T-helper 17 cell (primary cell): ENCODE data around the gene BAD. TPM values are rescaled to one million over a fixed set of nuclear protein-coding genes. Genes with fewer than 3 reads are reported as not detected.

Experiments used
- ATAC-seq: fragments of 150-1000 bp; cut with Tn5 transposase; 2 replicates; pipeline ENCODE4 v1.10.0; 2021; ENCODE audit warnings: mild to moderate bottlenecking, moderate library complexity
- DNase-seq, 3 donors: peaks; one replicate each; pipeline versions ENCODE4 v3.0.0 to v3.0.0-alpha.2; 2020 to 2021
- H3K9me3 ChIP-seq: one replicate; pipeline ENCODE4 v1.7.0; 2013; ENCODE audit warnings: low read length, mild to moderate bottlenecking; ENCODE audit not compliant: control insufficient read depth, poor library complexity, severe bottlenecking
- H3K27ac Mint-ChIP-seq: one replicate; pipeline ENCODE4 v1.8.0; 2022; ENCODE audit warnings: mild to moderate bottlenecking, moderate library complexity, mixed read lengths
- H3K27me3 Mint-ChIP-seq: one replicate; pipeline ENCODE4 v1.8.0; 2022; ENCODE audit warnings: mixed read lengths
- H3K36me3 Mint-ChIP-seq: one replicate; pipeline ENCODE4 v1.8.0; 2022; ENCODE audit warnings: low read depth, mixed read lengths
- H3K4me1 Mint-ChIP-seq: one replicate; pipeline ENCODE4 v1.8.0; 2022; ENCODE audit warnings: mild to moderate bottlenecking, mixed read lengths
- H3K4me3 Mint-ChIP-seq: one replicate; pipeline ENCODE4 v1.8.0; 2022; ENCODE audit warnings: mild to moderate bottlenecking, moderate library complexity, mixed read lengths
- total RNA-seq, 4 donors: library from RNA in 2 of 4; stranded (reverse) in 2 of 4; gene quantifications; one replicate each; pipeline ENCODE4 v1.2.3 and lab custom pipeline; 2022 to 2026

Gene BAD
- total RNA-seq, 2 donors from 2014 or later, result 46.3 to 47.0 TPM

- no peaks in the 10 kb centered on the region for H3K9me3 ChIP-seq
- ATAC-seq (no peak), DNase-seq (no peak)
- Mint-ChIP-seq H3K4me1 (peaks cover 23% of the 10 kb centered on the region), H3K27me3 (no peaks in the 10 kb centered on the region), H3K4me3 (peak overlapping the region; percentile 91), H3K36me3 (no peaks in the 10 kb centered on the region), H3K27ac (peak overlapping the region; percentile 67)
Observed at GRCh38 chr11:64224891-64225607, 59.4 kb downstream of the BAD start.

GRCh38 chr11:64224151-64224890 lies 60.1 kb downstream of the BAD start:
- no peak for DNase-seq
- Mint-ChIP-seq H3K4me1 (peaks cover 17% of the 10 kb centered on the region), H3K27ac (peak overlapping the region; percentile 16), H3K36me3 (no peaks in the 10 kb centered on the region), H3K4me3 (peak overlapping the region; percentile 7), H3K27me3 (no peaks in the 10 kb centered on the region)
- H3K9me3 ChIP-seq, result no peaks in the 10 kb centered on the region
- ATAC-seq, result no peak

GRCh38 chr11:64223001-64223651 lies 61.3 kb downstream of the BAD start:
- no peak for DNase-seq
- no peak overlapping the region for H3K4me3 Mint-ChIP-seq
- no peak overlapping the region for H3K27ac Mint-ChIP-seq
- no peaks in the 10 kb centered on the region for H3K36me3 Mint-ChIP-seq
- ATAC-seq, result no peak
- no peaks in the 10 kb centered on the region for H3K9me3 ChIP-seq
- H3K27me3 Mint-ChIP-seq, result no peaks in the 10 kb centered on the region
- H3K4me1 Mint-ChIP-seq, result peaks cover 21% of the 10 kb centered on the region

DNA sequence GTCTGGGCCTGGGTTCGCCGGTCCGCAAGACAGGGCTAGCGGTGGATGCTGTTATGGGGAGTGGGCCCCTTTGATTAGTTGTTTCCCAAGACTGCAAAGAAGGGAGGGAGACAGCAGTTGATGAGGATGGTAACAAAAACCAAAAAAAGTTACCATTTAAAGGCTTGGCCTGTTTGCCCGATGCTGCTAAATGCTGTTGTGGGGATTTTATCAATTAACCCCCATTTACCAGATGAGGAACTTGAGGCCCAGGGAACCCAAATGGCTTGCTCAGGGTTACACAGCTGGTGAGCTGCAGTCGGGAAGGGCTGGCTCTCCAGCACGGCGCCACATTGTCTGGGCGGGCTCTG lies 61.8 kb downstream of the BAD start:
- Mint-ChIP-seq H3K4me3 (no peak overlapping the region), H3K27ac (no peak overlapping the region), H3K27me3 (no peaks in the 10 kb centered on the region), H3K4me1 (peaks cover 19% of the 10 kb centered on the region), H3K36me3 (no peaks in the 10 kb centered on the region)
- DNase-seq (no peak), ATAC-seq (no peak)
- no peaks in the 10 kb centered on the region for H3K9me3 ChIP-seq

- Mint-ChIP-seq H3K27me3 (no peaks in the 10 kb centered on the region), H3K4me1 (peaks cover 10% of the 10 kb centered on the region), H3K4me3 (no peak overlapping the region), H3K36me3 (no peaks in the 10 kb centered on the region), H3K27ac (no peak overlapping the region)
- no peaks in the 10 kb centered on the region for H3K9me3 ChIP-seq
- DNase-seq (no peak), ATAC-seq (no peak)
Observed at GRCh38 chr11:64220798-64221197, 63.7 kb downstream of the BAD start.

DNA sequence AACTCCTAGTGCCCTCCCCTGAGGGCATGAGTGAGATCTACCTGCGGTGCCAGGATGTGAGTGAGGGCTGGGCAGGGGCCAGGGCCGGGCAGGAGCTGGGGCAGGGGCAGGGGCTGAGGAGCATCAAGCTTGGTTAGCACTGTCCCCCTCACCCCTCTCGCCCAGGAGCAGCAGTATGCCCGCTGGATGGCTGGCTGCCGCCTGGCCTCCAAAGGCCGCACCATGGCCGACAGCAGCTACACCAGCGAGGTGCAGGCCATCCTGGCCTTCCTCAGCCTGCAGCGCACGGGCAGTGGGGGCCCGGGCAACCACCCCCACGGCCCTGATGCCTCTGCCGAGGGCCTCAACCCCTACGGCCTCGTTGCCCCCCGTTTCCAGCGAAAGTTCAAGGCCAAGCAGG lies 64.2 kb downstream of the BAD start:
- H3K4me3 Mint-ChIP-seq, result no peak overlapping the region

More for the DNA sequence above, 64.2 kb downstream of the BAD start:
- Mint-ChIP-seq H3K27ac (no peak overlapping the region), H3K4me1 (peaks cover 8% of the 10 kb centered on the region), H3K27me3 (no peaks in the 10 kb centered on the region), H3K36me3 (no peaks in the 10 kb centered on the region)
- DNase-seq (no peak), ATAC-seq (no peak)
- H3K9me3 ChIP-seq, result no peaks in the 10 kb centered on the region

Other genes starting within 250 kb of the BAD start
- gene FLRT1, start 248.7 kb downstream of the BAD start, total RNA-seq, result not detected
- 1 to 10 TPM; 3.9 to 7.5 TPM for gene MACROD1, start 118.6 kb downstream of the BAD start, total RNA-seq
- gene STIP1, start 98.5 kb downstream of the BAD start, total RNA-seq, result 10 to 100 TPM; 66.9 to 69.1 TPM
- 100 to 1,000 TPM; 151 to 182 TPM for gene FERMT3, start 77.9 kb downstream of the BAD start, total RNA-seq
- gene TRPT1, start 58.5 kb downstream of the BAD start, total RNA-seq, result 10 to 100 TPM; 16.2 to 16.6 TPM
- gene NUDT22, start 58.4 kb downstream of the BAD start, total RNA-seq, result 10 to 100 TPM; 30.8 to 42.8 TPM
- gene DNAJC4, start 54.1 kb downstream of the BAD start, total RNA-seq, result 10 to 100 TPM; 29.0 to 35.0 TPM
- 10 to 100 TPM; 44.9 to 48.3 TPM for gene VEGFB, start 50.1 kb downstream of the BAD start, total RNA-seq
- gene FKBP2, start 43.6 kb downstream of the BAD start, total RNA-seq, result 10 to 100 TPM; 27.4 to 29.1 TPM
- 10 to 100 TPM; 38.7 to 48.2 TPM for gene PPP1R14B, start 37.7 kb downstream of the BAD start, total RNA-seq
- 1 to 10 TPM; 5.9 TPM for gene PLCB3, start 33.1 kb downstream of the BAD start, total RNA-seq
- gene GPR137, start 1.2 kb upstream of the BAD start, total RNA-seq, result 10 to 100 TPM; 46.5 to 57.9 TPM
- under 1 TPM in 1 of 2 donors, not detected in 1; 0.50 TPM for gene KCNK4, start 6.6 kb upstream of the BAD start, total RNA-seq
- gene CATSPERZ, start 15.7 kb upstream of the BAD start, total RNA-seq, result not detected
- gene ESRRA, start 20.9 kb upstream of the BAD start, total RNA-seq, result 10 to 100 TPM; 25.7 to 26.6 TPM
- 100 to 1,000 TPM in 1 of 2 donors, 10 to 100 TPM in 1; 95.4 to 110 TPM for gene TRMT112, start 32.9 kb upstream of the BAD start, total RNA-seq
- gene PRDX5, start 33.5 kb upstream of the BAD start, total RNA-seq, result 10 to 100 TPM; 46.4 to 49.7 TPM
- gene CCDC88B, start 55.5 kb upstream of the BAD start, total RNA-seq, result 100 to 1,000 TPM; 111 to 153 TPM
- gene RPS6KA4, start 74.5 kb upstream of the BAD start, total RNA-seq, result 10 to 100 TPM; 21.5 to 26.1 TPM